Omental fat pad (tissue), 4 donors: Measurements from ENCODE around the gene TEAD3. TPM values are rescaled to one million over a fixed set of nuclear protein-coding genes. Genes with fewer than 3 reads are reported as not detected.

Experiments
- ATAC-seq: fragments of 150-250 bp; one replicate; pipeline ENCODE4 v1.9.1; 2016; ENCODE audit warnings: mild to moderate bottlenecking, moderate library complexity; ENCODE audit not compliant: low FRiP score
- DNase-seq: peaks from one replicate; pipeline ENCODE4 v3.0.0-alpha.2; 2019; ENCODE audit warnings: low spot score
- total RNA-seq, 4 donors: library from RNA; depleted of rRNA; stranded (reverse); fragments of >200 nt; gene quantifications; one replicate each; pipeline ENCODE4 v1.1.0, GENCODE V29; 2016
- TF ChIP-seq, protein P1 (sequence below), 3 donors: fragments of 450-650 bp; IDR thresholded peaks; one replicate each; pipeline ENCODE4 v1.5.1; 2016 to 2017; ENCODE audit warnings: antibody characterized with exemption in 3 of 3, mild to moderate bottlenecking in 3 of 3, moderate library complexity in 2 of 3

Gene TEAD3
- total RNA-seq, 4 donors from 2014 or later: 8.2 to 16.0 (median 14.2) TPM

DNA sequence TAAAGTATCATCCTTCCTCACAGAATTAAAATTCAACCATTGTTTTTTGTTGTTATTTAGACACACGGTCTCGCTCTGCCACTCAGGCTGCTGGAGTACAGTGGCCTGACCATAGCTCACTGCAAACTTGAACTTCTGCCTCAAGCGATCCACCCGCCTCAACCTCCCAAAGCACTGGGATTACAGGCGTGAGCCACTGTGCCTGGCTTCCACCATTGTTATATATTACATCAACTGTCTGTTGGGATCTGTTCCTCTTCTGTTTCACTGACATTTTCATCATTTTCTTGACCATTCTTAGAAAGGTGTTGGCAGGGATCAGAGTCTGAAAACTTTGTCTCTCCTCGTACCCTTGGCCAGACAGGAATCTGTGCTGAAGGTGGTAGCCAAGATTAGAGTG is 37.1 kb upstream of the TEAD3 start:
- TF ChIP-seq, protein P1, sequence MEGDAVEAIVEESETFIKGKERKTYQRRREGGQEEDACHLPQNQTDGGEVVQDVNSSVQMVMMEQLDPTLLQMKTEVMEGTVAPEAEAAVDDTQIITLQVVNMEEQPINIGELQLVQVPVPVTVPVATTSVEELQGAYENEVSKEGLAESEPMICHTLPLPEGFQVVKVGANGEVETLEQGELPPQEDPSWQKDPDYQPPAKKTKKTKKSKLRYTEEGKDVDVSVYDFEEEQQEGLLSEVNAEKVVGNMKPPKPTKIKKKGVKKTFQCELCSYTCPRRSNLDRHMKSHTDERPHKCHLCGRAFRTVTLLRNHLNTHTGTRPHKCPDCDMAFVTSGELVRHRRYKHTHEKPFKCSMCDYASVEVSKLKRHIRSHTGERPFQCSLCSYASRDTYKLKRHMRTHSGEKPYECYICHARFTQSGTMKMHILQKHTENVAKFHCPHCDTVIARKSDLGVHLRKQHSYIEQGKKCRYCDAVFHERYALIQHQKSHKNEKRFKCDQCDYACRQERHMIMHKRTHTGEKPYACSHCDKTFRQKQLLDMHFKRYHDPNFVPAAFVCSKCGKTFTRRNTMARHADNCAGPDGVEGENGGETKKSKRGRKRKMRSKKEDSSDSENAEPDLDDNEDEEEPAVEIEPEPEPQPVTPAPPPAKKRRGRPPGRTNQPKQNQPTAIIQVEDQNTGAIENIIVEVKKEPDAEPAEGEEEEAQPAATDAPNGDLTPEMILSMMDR (IDR thresholded peaks at IDR 0.05): no peak
- ATAC-seq (no peak), DNase-seq (no peak)

- no peak for ATAC-seq
- no peak for DNase-seq
These were observed 35.2 kb upstream of the TEAD3 start for GRCh38 chr6:35532126-35532525.

DNA sequence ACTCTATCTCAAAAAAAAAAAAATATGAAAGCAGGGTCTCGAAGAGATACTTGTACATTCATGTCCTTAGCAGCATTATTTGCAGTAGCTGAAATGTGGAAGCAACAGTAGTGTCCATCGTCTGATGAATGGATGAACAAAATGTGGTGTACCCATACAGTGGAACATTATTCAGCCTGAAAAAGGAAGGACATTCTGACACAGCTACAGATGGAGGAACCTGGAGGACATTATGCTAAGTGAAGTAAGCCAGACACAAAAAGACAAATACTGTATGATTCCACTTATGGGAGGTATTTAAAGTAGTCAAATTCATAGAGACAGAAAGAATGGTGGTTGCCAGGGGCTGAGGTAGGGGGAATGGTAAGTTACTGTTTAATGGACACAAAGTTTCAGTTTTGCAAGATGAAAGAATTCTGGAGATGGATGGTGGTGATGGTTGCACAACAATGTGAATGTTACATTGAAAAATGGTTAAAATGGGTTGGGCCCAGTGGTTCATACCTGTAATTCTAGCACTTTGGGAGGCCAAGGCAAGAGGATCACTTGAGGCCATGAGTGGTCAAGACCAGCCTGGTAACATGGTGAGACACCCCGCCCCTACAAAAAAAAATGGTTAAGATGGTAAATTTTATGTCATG is 27.6 kb upstream of the TEAD3 start:
- no peak for DNase-seq
- TF ChIP-seq, protein P1 (IDR thresholded peaks at IDR 0.05): no peak
- no peak for ATAC-seq

More at GRCh38 chr6:35532126-35532525, 35.2 kb upstream of the TEAD3 start:
- TF ChIP-seq, protein P1 (IDR thresholded peaks at IDR 0.05): no peak

- DNase-seq (peak; percentile 78), ATAC-seq (peak; percentile 91)
- TF ChIP-seq, protein P1 (IDR thresholded peaks at IDR 0.05): peak in 2 of 3 donors; percentile 79 to 85
These were observed 26.1 kb upstream of the TEAD3 start for GRCh38 chr6:35522660-35523658.

- TF ChIP-seq, protein P1 (IDR thresholded peaks at IDR 0.05): no peak
- no peak for ATAC-seq
- DNase-seq: no peak
These were observed 25.3 kb upstream of the TEAD3 start for GRCh38 chr6:35522151-35522550.

- no peak for ATAC-seq
- TF ChIP-seq, protein P1 (IDR thresholded peaks at IDR 0.05): no peak
- no peak for DNase-seq
These were observed 24.4 kb upstream of the TEAD3 start for GRCh38 chr6:35521235-35521634.
